GM21360 (cell line): ENCODE data around the gene CACNB4.
A peak's percentile ranks its signal among the peaks of the same experiment; 100 is the strongest.
"Not testable (repeated sequence)": the region's sequence is repeated elsewhere in the genome, so short reads cannot be mapped to it uniquely, and the experiment has no call there.

Experiments
- ATAC-seq: cut with Tn5 transposase; IDR thresholded peaks from one replicate; pipeline ENCODE4 v1.9.1; 2021; ENCODE audit warnings: mild to moderate bottlenecking, moderate library complexity; ENCODE audit not compliant: unreplicated experiment

CACNB4 gene

GRCh38 chr2:151907286-151908203 is 191.3 kb downstream of the CACNB4 start:
- no peak for ATAC-seq

GRCh38 chr2:151906633-151906998 is 192.2 kb downstream of the CACNB4 start:
- ATAC-seq: peak; percentile 25

GRCh38 chr2:151905963-151906632 is 192.7 kb downstream of the CACNB4 start:
- ATAC-seq: peak; percentile 85

GRCh38 chr2:151904807-151905206 is 194.0 kb downstream of the CACNB4 start:
- no peak for ATAC-seq

- ATAC-seq: no peak
Observed at GRCh38 chr2:151904021-151904420, 194.8 kb downstream of the CACNB4 start.

- no peak for ATAC-seq
Observed at GRCh38 chr2:151902829-151903228, 196.0 kb downstream of the CACNB4 start.

DNA sequence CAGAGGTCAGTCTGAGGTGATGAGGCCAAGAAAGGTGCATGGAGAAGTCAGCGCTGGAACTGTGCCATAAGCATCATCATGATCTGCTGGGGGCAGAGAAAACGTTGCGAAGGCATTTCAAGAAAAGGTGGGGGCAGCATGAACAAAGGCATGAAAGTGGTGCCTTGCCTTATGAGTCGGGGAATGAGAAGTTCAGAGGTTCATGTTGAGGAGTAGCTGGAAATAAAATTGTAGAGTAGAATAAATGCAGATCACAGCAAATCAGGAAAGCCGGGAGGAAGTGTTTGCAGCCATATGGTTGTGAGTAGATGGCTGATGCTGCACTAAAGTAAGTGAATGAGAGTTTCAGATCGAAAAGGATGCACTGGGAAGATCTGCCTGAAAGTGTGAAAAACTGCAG is 198.5 kb downstream of the CACNB4 start:
- no peak for ATAC-seq

DNA sequence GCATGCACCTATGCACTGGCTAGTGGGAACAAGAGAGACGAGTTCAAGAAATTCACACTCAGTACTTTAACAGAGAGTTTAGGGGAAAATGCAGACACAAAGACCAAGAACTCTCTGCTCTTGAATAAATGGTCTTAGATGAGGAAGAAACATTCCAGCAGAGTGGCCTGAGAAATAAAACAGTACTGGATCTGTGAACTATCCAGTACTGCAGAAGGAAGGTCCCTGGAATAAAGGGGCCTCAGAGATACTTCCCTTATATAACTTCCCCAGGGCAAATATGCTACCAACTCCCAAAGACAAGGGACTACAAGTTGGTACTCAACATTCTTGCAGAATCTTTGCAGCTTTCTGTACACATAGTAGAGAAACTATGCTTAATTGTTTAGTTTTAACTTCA is 199.7 kb downstream of the CACNB4 start:
- ATAC-seq: no peak

GRCh38 chr2:151891566-151892194 is 207.2 kb downstream of the CACNB4 start:
- ATAC-seq: no peak

GRCh38 chr2:151887164-151887563 is 211.7 kb downstream of the CACNB4 start:
- ATAC-seq: no peak

DNA sequence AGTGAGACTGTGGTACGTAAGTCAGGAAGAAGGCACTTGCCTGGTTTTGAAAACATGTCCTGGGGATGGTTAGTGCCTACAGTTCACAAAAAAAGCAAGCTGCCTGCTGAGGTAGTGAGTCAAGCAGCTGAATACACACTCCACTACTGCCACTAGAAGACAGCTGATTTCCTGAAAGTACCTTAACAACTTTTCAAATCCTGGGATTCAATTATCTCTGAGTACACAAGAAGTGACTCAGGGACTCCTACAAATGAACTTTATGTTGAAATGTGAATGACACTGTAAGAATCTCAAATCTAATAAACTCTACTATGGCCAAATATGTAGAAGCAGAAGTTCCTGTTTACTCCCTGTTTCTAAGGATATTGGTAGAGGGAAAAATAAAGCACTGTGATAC is 212.6 kb downstream of the CACNB4 start:
- ATAC-seq: no peak

- ATAC-seq: no peak
Observed at GRCh38 chr2:151882786-151883445, 215.9 kb downstream of the CACNB4 start.

DNA sequence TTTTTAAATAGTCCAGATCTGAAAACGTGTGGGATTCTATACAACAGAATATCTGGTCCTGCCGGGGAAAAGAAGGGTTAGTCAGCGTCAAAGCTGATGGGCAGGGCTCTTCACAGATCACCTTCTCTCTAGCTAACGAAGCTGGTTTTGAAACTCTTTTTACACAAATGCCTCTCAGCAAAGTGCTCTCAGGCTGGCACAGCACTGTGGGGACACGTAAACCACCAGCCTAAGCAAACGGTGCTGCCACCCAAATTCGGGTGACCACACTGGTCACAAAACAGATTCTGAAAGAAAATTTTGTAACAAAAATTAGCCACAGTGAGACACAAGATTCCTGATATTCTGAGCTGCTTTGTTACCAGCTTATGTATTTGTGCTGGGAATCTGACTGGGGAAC is 217.5 kb downstream of the CACNB4 start:
- no peak for ATAC-seq

- ATAC-seq: no peak
Observed at GRCh38 chr2:151880586-151880985, 218.3 kb downstream of the CACNB4 start.

DNA sequence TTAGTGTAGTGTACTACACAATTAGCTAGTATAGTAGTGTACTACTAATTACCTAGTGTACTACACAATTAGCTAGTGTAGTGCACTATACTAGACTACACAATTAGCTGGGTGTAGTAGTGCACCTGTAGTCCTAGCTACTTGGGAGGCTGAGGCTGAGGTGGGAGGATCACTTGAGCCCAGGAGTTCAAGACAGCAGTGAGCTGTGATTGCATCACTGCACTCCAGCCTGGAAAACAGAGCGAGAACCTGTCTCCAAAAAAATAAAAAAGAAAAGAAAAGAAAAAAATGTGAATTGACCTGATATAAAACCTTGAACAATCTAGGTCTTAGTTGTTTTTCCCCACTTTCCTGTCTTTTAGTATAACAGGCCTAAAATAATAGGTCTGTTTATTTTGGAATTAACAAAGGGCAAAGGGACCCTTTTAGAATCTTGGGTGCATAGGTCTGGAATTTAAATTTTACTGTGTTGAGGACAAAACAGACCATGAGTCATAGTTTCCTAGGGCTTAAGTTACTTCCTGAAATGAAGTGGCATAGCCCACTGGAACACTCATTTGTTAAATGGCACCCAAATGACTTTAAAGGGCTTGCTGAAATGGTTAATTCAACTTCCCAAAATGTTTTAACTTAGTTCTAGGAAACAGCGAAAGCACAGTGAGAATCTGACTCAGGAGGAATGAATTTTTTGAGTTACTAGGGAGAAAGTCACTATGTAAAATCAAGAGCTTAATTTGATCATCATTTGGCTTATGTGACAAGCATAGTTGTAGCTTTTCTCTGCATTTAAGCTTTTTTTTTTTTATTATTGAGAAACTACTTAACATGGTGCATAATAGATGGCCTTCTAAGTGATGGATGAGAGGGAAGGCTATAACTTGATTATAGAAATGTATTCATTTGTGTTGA is 219.9 kb downstream of the CACNB4 start:
- ATAC-seq: no peak

GRCh38 chr2:151878204-151878603 is 220.6 kb downstream of the CACNB4 start:
- ATAC-seq: no peak

DNA sequence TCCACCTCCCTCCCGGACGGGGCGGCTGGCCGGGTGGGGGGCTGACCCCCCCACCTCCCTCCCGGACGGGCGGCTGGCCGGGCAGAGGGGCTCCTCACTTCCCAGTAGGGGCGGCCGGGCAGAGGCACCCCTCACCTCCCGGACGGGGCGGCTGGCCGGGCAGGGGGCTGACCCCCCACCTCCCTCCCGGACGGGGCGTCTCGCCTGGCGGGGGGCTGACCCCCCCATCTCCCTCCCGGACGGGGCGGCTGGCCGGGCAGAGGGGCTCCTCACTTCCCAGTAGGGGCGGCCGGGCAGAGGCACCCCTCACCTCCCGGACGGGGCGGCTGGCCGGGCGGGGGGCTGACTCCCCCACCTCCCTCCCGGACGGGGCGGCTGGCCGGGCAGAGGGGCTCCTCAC is 223.2 kb downstream of the CACNB4 start:
- ATAC-seq: not testable (repeated sequence)

GRCh38 chr2:151872463-151872862 is 226.4 kb downstream of the CACNB4 start:
- no peak for ATAC-seq

DNA sequence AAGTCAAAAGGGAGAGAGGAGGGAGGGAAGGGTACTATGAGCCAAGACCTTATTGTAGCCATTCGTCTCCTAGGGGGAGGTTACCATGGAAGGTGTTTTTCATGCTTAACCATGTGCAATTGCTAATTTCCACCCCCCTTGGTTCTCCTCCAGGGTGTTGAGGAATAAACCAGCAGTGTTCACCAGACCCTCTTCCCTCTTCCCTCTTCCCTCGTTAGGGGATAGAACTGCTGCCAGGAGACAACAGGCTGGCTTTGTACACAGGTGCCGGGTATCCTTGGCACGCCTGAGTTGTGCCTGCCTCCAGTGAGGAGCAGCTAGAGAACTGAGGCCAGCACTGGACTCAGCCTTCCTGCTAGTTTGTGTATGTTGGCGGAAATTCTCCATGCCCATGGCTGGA is 229.6 kb downstream of the CACNB4 start:
- no peak for ATAC-seq

GRCh38 chr2:151862700-151863099 is 236.1 kb downstream of the CACNB4 start:
- ATAC-seq: peak; percentile 98
